Measurements from ENCODE around the gene CDKN1B.

The CDKN1B gene

GRCh38 chr12:12770262-12770661, 53.1 kb downstream of the CDKN1B start:
- DNase-seq, result no peak
